Measurements from ENCODE around the gene GPR35. TPM values are rescaled to one million over a fixed set of nuclear protein-coding genes. Genes with fewer than 3 reads are reported as not detected.

The GPR35 gene
- total and polyA plus RNA-seq, 2 of the 13 experiments (the other 11 are each of a cell fraction or from before 2014, with no cell fraction given) = 27.1 to 44.2 TPM

- TF ChIP-seq ZNF232 (CRISPR knock-in tag; IDR thresholded peaks at IDR 0.05; ENCODE audit: borderline replicate concordance) = no peak
- TF ChIP-seq ZSCAN25 (CRISPR knock-in tag; IDR thresholded peaks at IDR 0.05) = peak; percentile 95
- peak; percentile 58 for TF ChIP-seq KMT2A (CRISPR knock-in tag; IDR thresholded peaks at IDR 0.05)
- TF ChIP-seq PBX3 (CRISPR knock-in tag; IDR thresholded peaks at IDR 0.05; ENCODE audit: borderline replicate concordance) = no peak
- no peak for TF ChIP-seq ZNF407 (CRISPR knock-in tag; IDR thresholded peaks at IDR 0.05; ENCODE audit: not compliant biosample characterization)
- no peak; the same call in 1 of the 2 replicates for TF ChIP-seq ESRRA (CRISPR knock-in tag; IDR thresholded peaks at IDR 0.05; ENCODE audit: low read depth)
- TF ChIP-seq TEF (CRISPR knock-in tag; IDR thresholded peaks at IDR 0.05) = no peak
- no peak for TF ChIP-seq ZNF563 (CRISPR knock-in tag; IDR thresholded peaks at IDR 0.05)
- no peak; the same call in 1 of the 2 replicates for TF ChIP-seq ZNF543 (CRISPR knock-in tag; IDR thresholded peaks at IDR 0.05)
- peak; percentile 20; the same call in 1 of the 2 replicates for TF ChIP-seq JUN (CRISPR knock-in tag; IDR thresholded peaks at IDR 0.05)
- no peak for TF ChIP-seq REXO4 (CRISPR knock-in tag; IDR thresholded peaks at IDR 0.05; ENCODE audit: borderline replicate concordance)
- no peak for TF ChIP-seq CSRNP2 (CRISPR knock-in tag; conservative IDR thresholded peaks at IDR 0.05; ENCODE audit: low read depth)
- peak; percentile 35; the same call in 1 of the 2 replicates for TF ChIP-seq SIX1 (CRISPR knock-in tag; IDR thresholded peaks at IDR 0.05; ENCODE audit: borderline replicate concordance)
- TF ChIP-seq HNF4A (CRISPR knock-in tag; IDR thresholded peaks at IDR 0.05) = peak; percentile 66
- TF ChIP-seq FOXK2 (IDR thresholded peaks at IDR 0.05) = 0 out of 2 replicates have a peak, but pooled peaks have one; percentile 22
- no peak for TF ChIP-seq NONO (IDR thresholded peaks at IDR 0.05)
- TF ChIP-seq NONO (CRISPR knock-in tag; conservative IDR thresholded peaks at IDR 0.05) = no peak; the same call in none of the 2 replicates
- TF ChIP-seq PPARG (CRISPR knock-in tag; conservative IDR thresholded peaks at IDR 0.05) = peak; percentile 61; the same call in 1 of the 2 replicates
Measured at GRCh38 chr2:240604291-240604938, 20.9 kb upstream of the GPR35 start (continued).
